GM12878 (cell line): Measurements from ENCODE around the gene RHBDD1. TPM values are rescaled to one million over a fixed set of nuclear protein-coding genes. Genes with fewer than 3 reads are reported as not detected.
A peak's percentile ranks its signal among the peaks of the same experiment; 100 is the strongest.

Experiments used
- ELK1 ChIP-seq: IDR thresholded peaks from 2 replicates; pipeline ENCODE4 v1.6.1; 2012; ENCODE audit warnings: low read depth, low read length, improper control_type of control experiment
- IKZF2 ChIP-seq, 2 experiments: fragments of 450-650 bp; IDR thresholded peaks; 2 replicates each; pipeline ENCODE4 v1.6.1; 2017; ENCODE audit warnings: mild to moderate bottlenecking in 2 of 2, moderate library complexity in 2 of 2
- KAT2A ChIP-seq: conservative IDR thresholded peaks from 2 replicates; pipeline ENCODE4 v1.6.1; 2011; ENCODE audit warnings: low read depth, low read length; ENCODE audit not compliant: control insufficient read depth
- MTA3 ChIP-seq: IDR thresholded peaks from 2 replicates; pipeline ENCODE4 v1.6.1; 2012; ENCODE audit warnings: low read length, inconsistent platforms, borderline replicate concordance
- NFXL1 ChIP-seq: fragments of 450-650 bp; IDR thresholded peaks from 2 replicates; pipeline ENCODE4 v1.6.1; 2017; ENCODE audit warnings: antibody characterized with exemption, mild to moderate bottlenecking, borderline replicate concordance
- RFX5 ChIP-seq: IDR thresholded peaks from 2 replicates; pipeline ENCODE4 v1.6.1; 2011; ENCODE audit warnings: low read depth, low read length, improper control_type of control experiment
- SIX5 ChIP-seq: IDR thresholded peaks from 2 replicates; pipeline ENCODE4 v1.6.1; 2011; ENCODE audit warnings: mild to moderate bottlenecking, low read depth, low read length, moderate library complexity; ENCODE audit not compliant: severe bottlenecking
- SMAD5 ChIP-seq: IDR thresholded peaks from 2 replicates; pipeline ENCODE4 v1.6.1; 2016; ENCODE audit warnings: antibody characterized with exemption, low read depth
- SMC3 ChIP-seq: IDR thresholded peaks from 2 replicates; pipeline ENCODE4 v1.6.1; 2011; ENCODE audit warnings: low read length, improper control_type of control experiment, borderline replicate concordance
- STAT3 ChIP-seq: IDR thresholded peaks from 2 replicates; pipeline ENCODE4 v1.6.1; 2011; ENCODE audit warnings: low read depth, low read length, improper control_type of control experiment
- polyA plus RNA-seq, 11 experiments: library from polyadenylated mRNA; depleted of rRNA in 4 of 11; unstranded in 6 of 11; stranded (reverse) in 5 of 11; fragments of >200 nt; fragmentation: Nextera tagmentation in 4 of 11; fragmentation: Illumina TruSeq in 1 of 11; extraction: Ambion mirVana in 4 of 11; extraction: Trizol in 1 of 11; gene quantifications; 1 replicate in 1 of 11; 2 replicates in 10 of 11; pipeline versions ENCODE4 v1.2.1 to v1.2.3, GENCODE V29; 2011 to 2016; ENCODE audit warnings: inconsistent platforms in 2 of 11, missing spikeins in 2 of 11, low read depth in 1 of 11
- total RNA-seq, 4 experiments: library from RNA; depleted of rRNA in 3 of 4; stranded (reverse); fragments of >200 nt in 3 of 4; fragmentation: Illumina TruSeq in 1 of 4; extraction: Trizol in 1 of 4; gene quantifications; 2 replicates each; pipeline versions ENCODE4 v1.2.1 to v1.2.3, GENCODE V29; 2013 to 2021
- TF ChIP-seq, protein P1 (sequence below): fragments of 450-650 bp; formaldehyde crosslinking; IDR thresholded peaks from 2 replicates; pipeline ENCODE4 v1.5.0; 2022; ENCODE audit warnings: mild to moderate bottlenecking, missing genetic modification characterization
- TF ChIP-seq, protein P2 (sequence below): fragments of 450-650 bp; formaldehyde crosslinking; IDR thresholded peaks from 2 replicates; pipeline ENCODE4 v1.4.0; 2020; ENCODE audit warnings: mild to moderate bottlenecking, moderate library complexity
- TF ChIP-seq, protein P3 (sequence below): IDR thresholded peaks from 2 replicates; pipeline ENCODE4 v1.6.1; 2011; ENCODE audit warnings: mild to moderate bottlenecking, low read depth, low read length, moderate library complexity; ENCODE audit not compliant: insufficient replicate concordance
- TF ChIP-seq, protein P4 (sequence below): fragments of 450-650 bp; IDR thresholded peaks from 2 replicates; pipeline ENCODE4 v1.6.1; 2016; ENCODE audit warnings: mild to moderate bottlenecking
- TF ChIP-seq, protein P5 (sequence below): fragments of 450-650 bp; IDR thresholded peaks from 2 replicates; pipeline ENCODE4 v1.6.1; 2016; ENCODE audit warnings: mild to moderate bottlenecking

Gene RHBDD1
- total and polyA plus RNA-seq, 10 of the 15 experiments (the other 5 are each of a cell fraction or from before 2014, with no cell fraction given): 7.1 to 36.4 (median 14.7) TPM

- TF ChIP-seq, protein P1, sequence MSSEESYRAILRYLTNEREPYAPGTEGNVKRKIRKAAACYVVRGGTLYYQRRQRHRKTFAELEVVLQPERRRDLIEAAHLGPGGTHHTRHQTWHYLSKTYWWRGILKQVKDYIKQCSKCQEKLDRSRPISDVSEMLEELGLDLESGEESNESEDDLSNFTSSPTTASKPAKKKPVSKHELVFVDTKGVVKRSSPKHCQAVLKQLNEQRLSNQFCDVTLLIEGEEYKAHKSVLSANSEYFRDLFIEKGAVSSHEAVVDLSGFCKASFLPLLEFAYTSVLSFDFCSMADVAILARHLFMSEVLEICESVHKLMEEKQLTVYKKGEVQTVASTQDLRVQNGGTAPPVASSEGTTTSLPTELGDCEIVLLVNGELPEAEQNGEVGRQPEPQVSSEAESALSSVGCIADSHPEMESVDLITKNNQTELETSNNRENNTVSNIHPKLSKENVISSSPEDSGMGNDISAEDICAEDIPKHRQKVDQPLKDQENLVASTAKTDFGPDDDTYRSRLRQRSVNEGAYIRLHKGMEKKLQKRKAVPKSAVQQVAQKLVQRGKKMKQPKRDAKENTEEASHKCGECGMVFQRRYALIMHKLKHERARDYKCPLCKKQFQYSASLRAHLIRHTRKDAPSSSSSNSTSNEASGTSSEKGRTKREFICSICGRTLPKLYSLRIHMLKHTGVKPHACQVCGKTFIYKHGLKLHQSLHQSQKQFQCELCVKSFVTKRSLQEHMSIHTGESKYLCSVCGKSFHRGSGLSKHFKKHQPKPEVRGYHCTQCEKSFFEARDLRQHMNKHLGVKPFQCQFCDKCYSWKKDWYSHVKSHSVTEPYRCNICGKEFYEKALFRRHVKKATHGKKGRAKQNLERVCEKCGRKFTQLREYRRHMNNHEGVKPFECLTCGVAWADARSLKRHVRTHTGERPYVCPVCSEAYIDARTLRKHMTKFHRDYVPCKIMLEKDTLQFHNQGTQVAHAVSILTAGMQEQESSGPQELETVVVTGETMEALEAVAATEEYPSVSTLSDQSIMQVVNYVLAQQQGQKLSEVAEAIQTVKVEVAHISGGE (CRISPR knock-in tag): no peak
- TF ChIP-seq RFX5 (no peak), SMAD5 (no peak), NFXL1 (no peak), ELK1 (no peak), STAT3 (no peak), KAT2A (no peak), SMC3 (peak; percentile 83), MTA3 (no peak), SIX5 (no peak), IKZF2 (IDR thresholded peaks at IDR 0.05) (0 out of 4 replicates have a peak, but pooled peaks of 1 of the 2 experiments have one; percentile 18)
- TF ChIP-seq, protein P2, sequence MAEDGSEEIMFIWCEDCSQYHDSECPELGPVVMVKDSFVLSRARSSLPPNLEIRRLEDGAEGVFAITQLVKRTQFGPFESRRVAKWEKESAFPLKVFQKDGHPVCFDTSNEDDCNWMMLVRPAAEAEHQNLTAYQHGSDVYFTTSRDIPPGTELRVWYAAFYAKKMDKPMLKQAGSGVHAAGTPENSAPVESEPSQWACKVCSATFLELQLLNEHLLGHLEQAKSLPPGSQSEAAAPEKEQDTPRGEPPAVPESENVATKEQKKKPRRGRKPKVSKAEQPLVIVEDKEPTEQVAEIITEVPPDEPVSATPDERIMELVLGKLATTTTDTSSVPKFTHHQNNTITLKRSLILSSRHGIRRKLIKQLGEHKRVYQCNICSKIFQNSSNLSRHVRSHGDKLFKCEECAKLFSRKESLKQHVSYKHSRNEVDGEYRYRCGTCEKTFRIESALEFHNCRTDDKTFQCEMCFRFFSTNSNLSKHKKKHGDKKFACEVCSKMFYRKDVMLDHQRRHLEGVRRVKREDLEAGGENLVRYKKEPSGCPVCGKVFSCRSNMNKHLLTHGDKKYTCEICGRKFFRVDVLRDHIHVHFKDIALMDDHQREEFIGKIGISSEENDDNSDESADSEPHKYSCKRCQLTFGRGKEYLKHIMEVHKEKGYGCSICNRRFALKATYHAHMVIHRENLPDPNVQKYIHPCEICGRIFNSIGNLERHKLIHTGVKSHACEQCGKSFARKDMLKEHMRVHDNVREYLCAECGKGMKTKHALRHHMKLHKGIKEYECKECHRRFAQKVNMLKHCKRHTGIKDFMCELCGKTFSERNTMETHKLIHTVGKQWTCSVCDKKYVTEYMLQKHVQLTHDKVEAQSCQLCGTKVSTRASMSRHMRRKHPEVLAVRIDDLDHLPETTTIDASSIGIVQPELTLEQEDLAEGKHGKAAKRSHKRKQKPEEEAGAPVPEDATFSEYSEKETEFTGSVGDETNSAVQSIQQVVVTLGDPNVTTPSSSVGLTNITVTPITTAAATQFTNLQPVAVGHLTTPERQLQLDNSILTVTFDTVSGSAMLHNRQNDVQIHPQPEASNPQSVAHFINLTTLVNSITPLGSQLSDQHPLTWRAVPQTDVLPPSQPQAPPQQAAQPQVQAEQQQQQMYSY (CRISPR knock-in tag): no peak
- TF ChIP-seq, protein P3, sequence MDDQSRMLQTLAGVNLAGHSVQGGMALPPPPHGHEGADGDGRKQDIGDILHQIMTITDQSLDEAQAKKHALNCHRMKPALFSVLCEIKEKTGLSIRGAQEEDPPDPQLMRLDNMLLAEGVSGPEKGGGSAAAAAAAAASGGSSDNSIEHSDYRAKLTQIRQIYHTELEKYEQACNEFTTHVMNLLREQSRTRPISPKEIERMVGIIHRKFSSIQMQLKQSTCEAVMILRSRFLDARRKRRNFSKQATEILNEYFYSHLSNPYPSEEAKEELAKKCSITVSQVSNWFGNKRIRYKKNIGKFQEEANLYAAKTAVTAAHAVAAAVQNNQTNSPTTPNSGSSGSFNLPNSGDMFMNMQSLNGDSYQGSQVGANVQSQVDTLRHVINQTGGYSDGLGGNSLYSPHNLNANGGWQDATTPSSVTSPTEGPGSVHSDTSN: no peak
- TF ChIP-seq, protein P4, sequence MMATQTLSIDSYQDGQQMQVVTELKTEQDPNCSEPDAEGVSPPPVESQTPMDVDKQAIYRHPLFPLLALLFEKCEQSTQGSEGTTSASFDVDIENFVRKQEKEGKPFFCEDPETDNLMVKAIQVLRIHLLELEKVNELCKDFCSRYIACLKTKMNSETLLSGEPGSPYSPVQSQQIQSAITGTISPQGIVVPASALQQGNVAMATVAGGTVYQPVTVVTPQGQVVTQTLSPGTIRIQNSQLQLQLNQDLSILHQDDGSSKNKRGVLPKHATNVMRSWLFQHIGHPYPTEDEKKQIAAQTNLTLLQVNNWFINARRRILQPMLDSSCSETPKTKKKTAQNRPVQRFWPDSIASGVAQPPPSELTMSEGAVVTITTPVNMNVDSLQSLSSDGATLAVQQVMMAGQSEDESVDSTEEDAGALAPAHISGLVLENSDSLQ: no peak
- TF ChIP-seq, protein P5, sequence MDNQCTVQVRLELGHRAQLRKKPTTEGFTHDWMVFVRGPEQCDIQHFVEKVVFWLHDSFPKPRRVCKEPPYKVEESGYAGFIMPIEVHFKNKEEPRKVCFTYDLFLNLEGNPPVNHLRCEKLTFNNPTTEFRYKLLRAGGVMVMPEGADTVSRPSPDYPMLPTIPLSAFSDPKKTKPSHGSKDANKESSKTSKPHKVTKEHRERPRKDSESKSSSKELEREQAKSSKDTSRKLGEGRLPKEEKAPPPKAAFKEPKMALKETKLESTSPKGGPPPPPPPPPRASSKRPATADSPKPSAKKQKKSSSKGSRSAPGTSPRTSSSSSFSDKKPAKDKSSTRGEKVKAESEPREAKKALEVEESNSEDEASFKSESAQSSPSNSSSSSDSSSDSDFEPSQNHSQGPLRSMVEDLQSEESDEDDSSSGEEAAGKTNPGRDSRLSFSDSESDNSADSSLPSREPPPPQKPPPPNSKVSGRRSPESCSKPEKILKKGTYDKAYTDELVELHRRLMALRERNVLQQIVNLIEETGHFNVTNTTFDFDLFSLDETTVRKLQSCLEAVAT: no peak
Observed at GRCh38 chr2:226984750-226985582, 149.1 kb downstream of the RHBDD1 start (continued).
